Measurements from ENCODE around the gene PCSK6. TPM values are rescaled to one million over a fixed set of nuclear protein-coding genes. Genes with fewer than 3 reads are reported as not detected.

PCSK6 gene
- polyA plus RNA-seq, 1 donor from 2014 or later = 1.1 TPM

DNA sequence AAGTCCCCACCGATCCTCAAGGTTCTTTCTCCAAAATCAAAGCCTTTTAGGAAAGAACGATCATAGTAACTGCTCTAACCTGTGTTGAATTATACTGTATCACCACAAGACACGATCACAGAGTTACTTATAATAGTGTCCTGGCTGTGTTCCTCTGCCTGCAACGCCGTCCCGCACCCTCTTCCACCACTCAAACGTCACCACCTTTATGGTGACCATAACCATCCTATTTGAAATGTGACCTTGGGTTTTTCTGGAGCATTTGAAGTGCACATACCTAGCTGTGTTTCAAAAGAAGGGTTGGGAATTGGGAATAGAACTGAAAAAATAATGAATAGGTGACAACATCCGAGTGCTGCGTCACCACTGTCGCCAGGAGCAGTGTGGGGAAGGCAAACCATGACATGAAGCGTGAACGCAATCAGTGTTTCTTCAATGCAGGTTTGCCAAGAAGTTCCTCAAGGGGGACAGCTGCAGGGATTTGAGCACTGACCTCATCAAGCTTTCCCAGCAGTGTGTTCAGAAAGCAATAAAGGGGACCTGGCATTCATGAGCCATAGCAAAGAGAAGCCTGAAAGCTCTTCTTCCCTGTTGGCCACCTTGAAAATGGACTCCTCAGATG lies 211.5 kb downstream of the PCSK6 start:
- Histone ChIP-seq H3K9ac (ENCODE audit: low read length) (peak overlapping the region; percentile 38), H3K79me2 (replicated peaks; ENCODE audit: insufficient read depth, low read length) (peaks cover 17% of the 10 kb centered on the region), H3K9me3 (ENCODE audit: low read length) (no peaks in the 10 kb centered on the region), H3K36me3 (ENCODE audit: insufficient read depth, low read length) (no peaks in the 10 kb centered on the region), H3F3A (ENCODE audit: insufficient read depth, low read length, poor library complexity, severe bottlenecking) (no peaks in the 10 kb centered on the region), H4K20me1 (ENCODE audit: insufficient read depth) (no peaks in the 10 kb centered on the region), H3K27ac (ENCODE audit: low read length) (no peak overlapping the region), H3K4me3 (ENCODE audit: low read length) (peak overlapping the region; percentile 97), H3K9me2 (ENCODE audit: insufficient read depth, low read length) (no peaks in the 10 kb centered on the region), H3K27me3 (ENCODE audit: insufficient read depth, low read depth, low read length) (no peaks in the 10 kb centered on the region), H2AFZ (ENCODE audit: low read depth, low read length) (peak overlapping the region; percentile 73), H3K4me2 (ENCODE audit: low read length) (peak overlapping the region; percentile 49)
- TF ChIP-seq RAD21 (conservative IDR thresholded peaks at IDR 0.05) (no peak), EP300 (conservative IDR thresholded peaks at IDR 0.05; ENCODE audit: poor library complexity, severe bottlenecking) (no peak)

DNA sequence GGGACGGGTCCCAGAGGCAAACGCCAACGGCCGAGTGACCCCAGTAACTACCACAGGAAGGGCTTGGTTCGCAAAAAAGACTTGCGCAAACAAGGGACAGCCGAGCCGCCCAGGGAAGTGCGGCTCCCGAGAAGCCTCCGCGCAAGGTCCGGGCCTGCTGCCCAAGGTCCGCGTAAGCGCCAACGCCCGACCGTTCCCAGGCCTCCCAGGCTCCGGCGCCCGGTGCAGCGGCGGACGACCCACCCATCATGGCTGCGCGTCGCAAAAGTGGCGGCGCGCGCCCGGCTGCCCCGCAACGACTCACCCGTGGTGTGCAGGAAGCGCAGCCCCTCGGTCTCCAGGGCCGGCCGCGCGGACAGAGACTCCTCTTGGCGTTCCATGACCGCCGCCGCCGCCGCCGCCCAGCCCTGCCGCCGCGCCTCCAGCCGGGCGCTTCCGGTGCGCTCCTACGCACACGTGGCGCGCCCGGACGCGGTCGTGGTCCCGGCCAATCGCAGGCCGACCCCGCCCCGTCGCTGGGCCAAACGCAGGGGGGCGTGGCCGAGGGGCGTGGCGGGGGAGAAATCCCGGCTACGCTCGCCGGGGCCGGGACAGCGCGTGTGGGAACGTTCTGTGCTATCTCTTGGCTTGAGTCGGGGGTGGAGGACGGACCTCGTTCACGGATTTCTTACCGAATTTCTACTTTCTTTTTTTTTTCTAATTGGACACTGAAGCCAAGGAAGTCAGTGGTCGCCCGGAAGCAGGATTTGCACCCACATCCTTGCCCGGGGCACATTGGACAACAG lies 212.3 kb downstream of the PCSK6 start, which contains the start of gene SELENOS:
Gene SELENOS (minus strand): TSS at position 448 of the 785 bp plus-strand sequence. CDS start 68 bp downstream, at position 380.
- H3K9ac ChIP-seq (ENCODE audit: low read length) = peak within 1 kb of the TSS; percentile 67

More for the DNA sequence above, 212.3 kb downstream of the PCSK6 start, which contains the start of gene SELENOS:
- Histone ChIP-seq H3K4me3 (ENCODE audit: low read length) (peak within 1 kb of the TSS; percentile 97), H3K79me2 (replicated peaks; ENCODE audit: insufficient read depth, low read length) (peaks cover 17% of the 10 kb centered on the region), H3K9me3 (ENCODE audit: low read length) (no peaks in the 10 kb centered on the region), H3K36me3 (ENCODE audit: insufficient read depth, low read length) (no peaks in the 10 kb centered on the region), H3K27me3 (ENCODE audit: insufficient read depth, low read depth, low read length) (no peaks in the 10 kb centered on the region), H3K4me2 (ENCODE audit: low read length) (peak within 1 kb of the TSS; percentile 94), H4K20me1 (ENCODE audit: insufficient read depth) (no peaks in the 10 kb centered on the region), H3F3A (ENCODE audit: insufficient read depth, low read length, poor library complexity, severe bottlenecking) (no peaks in the 10 kb centered on the region), H2AFZ (ENCODE audit: low read depth, low read length) (peak within 1 kb of the TSS; percentile 73), H3K27ac (ENCODE audit: low read length) (peak within 1 kb of the TSS; percentile 55), H3K9me2 (ENCODE audit: insufficient read depth, low read length) (no peaks in the 10 kb centered on the region)
- TF ChIP-seq RAD21 (conservative IDR thresholded peaks at IDR 0.05) (peak; percentile 34), TAF1 (IDR thresholded peaks at IDR 0.05; ENCODE audit: low read depth) (no peak), EP300 (conservative IDR thresholded peaks at IDR 0.05; ENCODE audit: poor library complexity, severe bottlenecking) (peak; percentile 38), EZH2 (IDR thresholded peaks at IDR 0.05; ENCODE audit: borderline replicate concordance, insufficient read depth, low read length, poor library complexity, severe bottlenecking) (no peak), SMC3 (conservative IDR thresholded peaks at IDR 0.05; ENCODE audit: poor library complexity) (peak; percentile 38), POLR2AphosphoS5 (IDR thresholded peaks at IDR 0.05) (peak; percentile 64), MXI1 (conservative IDR thresholded peaks at IDR 0.05; ENCODE audit: poor library complexity, severe bottlenecking) (peak; percentile 98)
- TF ChIP-seq, protein P1, sequence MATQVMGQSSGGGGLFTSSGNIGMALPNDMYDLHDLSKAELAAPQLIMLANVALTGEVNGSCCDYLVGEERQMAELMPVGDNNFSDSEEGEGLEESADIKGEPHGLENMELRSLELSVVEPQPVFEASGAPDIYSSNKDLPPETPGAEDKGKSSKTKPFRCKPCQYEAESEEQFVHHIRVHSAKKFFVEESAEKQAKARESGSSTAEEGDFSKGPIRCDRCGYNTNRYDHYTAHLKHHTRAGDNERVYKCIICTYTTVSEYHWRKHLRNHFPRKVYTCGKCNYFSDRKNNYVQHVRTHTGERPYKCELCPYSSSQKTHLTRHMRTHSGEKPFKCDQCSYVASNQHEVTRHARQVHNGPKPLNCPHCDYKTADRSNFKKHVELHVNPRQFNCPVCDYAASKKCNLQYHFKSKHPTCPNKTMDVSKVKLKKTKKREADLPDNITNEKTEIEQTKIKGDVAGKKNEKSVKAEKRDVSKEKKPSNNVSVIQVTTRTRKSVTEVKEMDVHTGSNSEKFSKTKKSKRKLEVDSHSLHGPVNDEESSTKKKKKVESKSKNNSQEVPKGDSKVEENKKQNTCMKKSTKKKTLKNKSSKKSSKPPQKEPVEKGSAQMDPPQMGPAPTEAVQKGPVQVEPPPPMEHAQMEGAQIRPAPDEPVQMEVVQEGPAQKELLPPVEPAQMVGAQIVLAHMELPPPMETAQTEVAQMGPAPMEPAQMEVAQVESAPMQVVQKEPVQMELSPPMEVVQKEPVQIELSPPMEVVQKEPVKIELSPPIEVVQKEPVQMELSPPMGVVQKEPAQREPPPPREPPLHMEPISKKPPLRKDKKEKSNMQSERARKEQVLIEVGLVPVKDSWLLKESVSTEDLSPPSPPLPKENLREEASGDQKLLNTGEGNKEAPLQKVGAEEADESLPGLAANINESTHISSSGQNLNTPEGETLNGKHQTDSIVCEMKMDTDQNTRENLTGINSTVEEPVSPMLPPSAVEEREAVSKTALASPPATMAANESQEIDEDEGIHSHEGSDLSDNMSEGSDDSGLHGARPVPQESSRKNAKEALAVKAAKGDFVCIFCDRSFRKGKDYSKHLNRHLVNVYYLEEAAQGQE (IDR thresholded peaks at IDR 0.05; ENCODE audit: borderline replicate concordance) = no peak
- TF ChIP-seq, protein P2, sequence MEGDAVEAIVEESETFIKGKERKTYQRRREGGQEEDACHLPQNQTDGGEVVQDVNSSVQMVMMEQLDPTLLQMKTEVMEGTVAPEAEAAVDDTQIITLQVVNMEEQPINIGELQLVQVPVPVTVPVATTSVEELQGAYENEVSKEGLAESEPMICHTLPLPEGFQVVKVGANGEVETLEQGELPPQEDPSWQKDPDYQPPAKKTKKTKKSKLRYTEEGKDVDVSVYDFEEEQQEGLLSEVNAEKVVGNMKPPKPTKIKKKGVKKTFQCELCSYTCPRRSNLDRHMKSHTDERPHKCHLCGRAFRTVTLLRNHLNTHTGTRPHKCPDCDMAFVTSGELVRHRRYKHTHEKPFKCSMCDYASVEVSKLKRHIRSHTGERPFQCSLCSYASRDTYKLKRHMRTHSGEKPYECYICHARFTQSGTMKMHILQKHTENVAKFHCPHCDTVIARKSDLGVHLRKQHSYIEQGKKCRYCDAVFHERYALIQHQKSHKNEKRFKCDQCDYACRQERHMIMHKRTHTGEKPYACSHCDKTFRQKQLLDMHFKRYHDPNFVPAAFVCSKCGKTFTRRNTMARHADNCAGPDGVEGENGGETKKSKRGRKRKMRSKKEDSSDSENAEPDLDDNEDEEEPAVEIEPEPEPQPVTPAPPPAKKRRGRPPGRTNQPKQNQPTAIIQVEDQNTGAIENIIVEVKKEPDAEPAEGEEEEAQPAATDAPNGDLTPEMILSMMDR (IDR thresholded peaks at IDR 0.05; ENCODE audit: poor library complexity, severe bottlenecking) = no peak

Data from neural cell (in vitro differentiated cells).